Breast epithelium (tissue), 4 donors: ENCODE results near the gene NPTX1. TPM values are rescaled to one million over a fixed set of nuclear protein-coding genes. Genes with fewer than 3 reads are reported as not detected.

ENCODE experiments used
- DNase-seq, 2 donors: peaks; one replicate each; pipeline ENCODE4 v3.0.0-alpha.2; 2019; ENCODE audit warnings: low spot score in 2 of 2
- H3K27ac ChIP-seq, 2 donors: fragments of 200-600 bp; sonication (generic) in 1 of 2; one replicate each; pipeline ENCODE4 v1.5.1; 2016 to 2019; ENCODE audit warnings: mild to moderate bottlenecking in 1 of 2
- H3K27me3 ChIP-seq, 2 donors: fragments of 200-600 bp; sonication (generic) in 1 of 2; one replicate each; pipeline versions ENCODE4 v1.5.1 to v1.6.0; 2017 to 2019; ENCODE audit warnings: control low read depth in 1 of 2, mild to moderate bottlenecking in 1 of 2
- H3K36me3 ChIP-seq: fragments of 200-600 bp; one replicate; pipeline ENCODE4 v1.5.1; 2019
- H3K4me1 ChIP-seq, 2 donors: fragments of 200-600 bp; sonication (generic); one replicate each; pipeline ENCODE4 v1.5.1; 2016 to 2019; ENCODE audit warnings: control low read depth in 1 of 2
- H3K4me3 ChIP-seq, 3 donors: fragments of 200-600 bp; sonication (generic); 1 replicate in 2 of 3; 2 replicates in 1 of 3; pipeline ENCODE4 v1.5.1; 2016 to 2019; ENCODE audit warnings: mild to moderate bottlenecking in 3 of 3, moderate library complexity in 2 of 3
- H3K9me3 ChIP-seq, 2 donors: fragments of 200-600 bp; sonication (generic) in 1 of 2; one replicate each; pipeline ENCODE4 v1.5.1; 2016 to 2019; ENCODE audit warnings: control low read depth in 1 of 2
- POLR2A ChIP-seq: fragments of 450-650 bp; IDR thresholded peaks from one replicate; pipeline ENCODE4 v1.6.1; 2016; ENCODE audit warnings: antibody characterized with exemption, mild to moderate bottlenecking, moderate library complexity
- POLR2AphosphoS5 ChIP-seq, 3 donors: sonication (generic); formaldehyde crosslinking; IDR thresholded peaks; one replicate each; pipeline ENCODE4 v1.6.1; 2017; ENCODE audit warnings: antibody characterized with exemption in 3 of 3
- intact Hi-C: fragments of 100-400 bp; cut with DNase I; formaldehyde crosslinking; loops from one replicate; pipeline ENCODE4 v1.15.1; 2023; ENCODE audit warnings: low total_unique reads
- total RNA-seq, 3 donors: library from RNA; depleted of rRNA; stranded (reverse); fragments of >200 nt; gene quantifications; one replicate each; pipeline ENCODE4 v1.1.0, GENCODE V29; 2016
- TF ChIP-seq, protein P1 (sequence below), 3 donors: fragments of 450-650 bp; IDR thresholded peaks; one replicate each; pipeline ENCODE4 v1.5.1; 2016 to 2017; ENCODE audit warnings: antibody characterized with exemption in 3 of 3, mild to moderate bottlenecking in 3 of 3, moderate library complexity in 3 of 3

Gene NPTX1
- total RNA-seq, 3 donors from 2014 or later, result under 0.01 to 0.32 (median 0.29) TPM

DNA sequence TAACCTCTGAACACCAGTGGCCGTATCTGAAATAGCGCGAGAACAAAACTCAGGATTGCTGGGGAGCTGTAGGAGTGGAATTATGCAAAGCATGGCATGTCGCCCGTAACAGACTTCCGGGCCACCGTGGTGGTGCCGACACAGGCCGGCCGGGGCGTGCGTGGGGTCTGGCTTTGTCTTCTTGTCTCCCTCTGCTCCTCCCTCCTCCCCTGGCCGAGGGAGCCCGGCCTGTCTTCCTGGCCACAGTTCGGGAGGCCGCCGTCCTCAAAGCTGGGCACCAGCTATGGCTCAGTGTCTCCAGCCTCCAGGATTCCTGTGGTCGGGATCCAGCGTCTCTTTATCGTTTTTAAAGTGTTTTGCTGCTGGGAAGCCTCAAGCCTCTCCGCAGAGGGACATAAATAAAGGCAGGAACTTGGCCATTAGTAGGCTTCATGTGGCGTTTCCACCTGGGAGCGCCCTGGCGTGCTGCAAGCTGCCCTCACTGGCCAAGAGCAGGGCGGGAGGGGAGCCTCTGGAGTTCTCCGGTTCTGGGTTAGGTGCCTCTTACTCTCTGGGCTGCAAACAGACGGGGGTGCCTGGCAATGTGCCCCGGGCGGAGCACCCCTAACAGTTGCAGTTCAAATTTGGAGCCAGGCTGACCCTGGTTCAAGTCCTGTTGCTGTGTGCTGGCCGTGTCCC lies 22.0 kb upstream of the NPTX1 start:
- peak in 1 of 2 donors; percentile 55 for DNase-seq
- Histone ChIP-seq H3K36me3 (no peaks in the 10 kb centered on the region), H3K9me3 (no peaks in the 10 kb centered on the region), H3K4me3 (peak overlapping the region in 2 of 3 donors; percentile 35 to 62), H3K27me3 (peaks cover 0 to 3% of the 10 kb centered on the region in 2 donors), H3K27ac (peak overlapping the region; percentile 48 to 69), H3K4me1 (no peaks in the 10 kb centered on the region)
- TF ChIP-seq, protein P1, sequence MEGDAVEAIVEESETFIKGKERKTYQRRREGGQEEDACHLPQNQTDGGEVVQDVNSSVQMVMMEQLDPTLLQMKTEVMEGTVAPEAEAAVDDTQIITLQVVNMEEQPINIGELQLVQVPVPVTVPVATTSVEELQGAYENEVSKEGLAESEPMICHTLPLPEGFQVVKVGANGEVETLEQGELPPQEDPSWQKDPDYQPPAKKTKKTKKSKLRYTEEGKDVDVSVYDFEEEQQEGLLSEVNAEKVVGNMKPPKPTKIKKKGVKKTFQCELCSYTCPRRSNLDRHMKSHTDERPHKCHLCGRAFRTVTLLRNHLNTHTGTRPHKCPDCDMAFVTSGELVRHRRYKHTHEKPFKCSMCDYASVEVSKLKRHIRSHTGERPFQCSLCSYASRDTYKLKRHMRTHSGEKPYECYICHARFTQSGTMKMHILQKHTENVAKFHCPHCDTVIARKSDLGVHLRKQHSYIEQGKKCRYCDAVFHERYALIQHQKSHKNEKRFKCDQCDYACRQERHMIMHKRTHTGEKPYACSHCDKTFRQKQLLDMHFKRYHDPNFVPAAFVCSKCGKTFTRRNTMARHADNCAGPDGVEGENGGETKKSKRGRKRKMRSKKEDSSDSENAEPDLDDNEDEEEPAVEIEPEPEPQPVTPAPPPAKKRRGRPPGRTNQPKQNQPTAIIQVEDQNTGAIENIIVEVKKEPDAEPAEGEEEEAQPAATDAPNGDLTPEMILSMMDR (IDR thresholded peaks at IDR 0.05), result no peak
- TF ChIP-seq POLR2A (no peak), POLR2AphosphoS5 (IDR thresholded peaks at IDR 0.05) (no peak)
- intact Hi-C loops, result loop anchor here (5.0 kb wide), 1 partner anchor 1591 kb away; no protein-coding TSS in a partner anchor

DNA sequence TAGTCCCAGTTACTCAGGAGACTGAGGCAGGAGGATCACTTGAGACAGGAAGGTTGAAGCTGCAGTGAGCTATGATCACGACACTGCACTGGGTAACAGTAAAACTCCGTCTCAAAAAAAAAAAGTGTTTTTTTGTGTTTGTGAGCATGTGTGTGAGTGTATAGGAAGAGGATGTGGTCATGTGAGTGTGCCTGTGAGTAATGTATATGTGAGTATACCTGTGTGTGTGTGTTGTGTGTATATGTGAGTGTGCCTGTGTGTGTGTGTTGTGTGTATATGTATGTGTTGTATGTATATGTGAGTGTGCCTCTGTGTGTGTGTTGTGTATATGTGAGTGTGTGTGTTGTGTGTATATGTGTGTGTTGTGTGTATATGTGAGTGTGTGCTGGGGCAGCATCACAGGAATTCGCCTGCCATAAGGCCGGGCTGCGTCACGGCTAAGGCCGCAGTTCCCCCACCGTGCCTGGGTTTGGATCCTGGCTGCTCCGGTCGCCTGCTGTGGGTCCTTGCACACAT lies 21.4 kb upstream of the NPTX1 start:
- H3K9me3 ChIP-seq, result no peaks in the 10 kb centered on the region
- DNase-seq, result no peak
- intact Hi-C loops, result loop anchor here (5.0 kb wide), 1 partner anchor 1590 kb away; no protein-coding TSS in a partner anchor
- peak overlapping the region in 1 of 2 donors; percentile 69 for H3K27ac ChIP-seq
- peak overlapping the region in 2 of 3 donors; percentile 35 to 62 for H3K4me3 ChIP-seq
- H3K4me1 ChIP-seq, result no peaks in the 10 kb centered on the region
- no peaks in the 10 kb centered on the region for H3K36me3 ChIP-seq
- peaks cover 0 to 3% of the 10 kb centered on the region in 2 donors for H3K27me3 ChIP-seq
- TF ChIP-seq, protein P1 (IDR thresholded peaks at IDR 0.05), result no peak
- TF ChIP-seq POLR2AphosphoS5 (IDR thresholded peaks at IDR 0.05) (no peak), POLR2A (no peak)

DNA sequence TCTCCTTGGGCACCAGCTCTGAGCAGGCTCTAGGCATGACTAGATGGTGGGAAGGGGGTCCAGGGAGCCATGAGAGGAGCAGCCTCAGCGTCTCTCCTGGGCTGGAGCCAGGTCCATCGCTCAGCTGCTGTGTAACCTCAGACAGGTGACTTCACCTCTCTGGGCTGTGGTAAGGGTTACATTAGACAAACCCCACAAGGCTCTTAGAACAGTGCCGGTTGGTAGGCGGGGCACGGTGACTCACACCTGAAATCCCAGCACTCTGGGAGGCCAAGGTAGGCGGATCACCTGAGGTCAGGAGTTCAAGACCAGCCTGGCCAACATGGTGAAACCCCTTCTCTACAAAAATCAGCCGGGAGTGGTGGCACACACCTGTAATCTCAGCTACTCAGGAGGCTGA lies 18.1 kb upstream of the NPTX1 start:
- Histone ChIP-seq H3K27ac (no peak overlapping the region), H3K4me3 (no peak overlapping the region), H3K27me3 (peaks cover 0 to 15% of the 10 kb centered on the region in 2 donors), H3K36me3 (no peaks in the 10 kb centered on the region), H3K9me3 (no peaks in the 10 kb centered on the region), H3K4me1 (no peaks in the 10 kb centered on the region)
- intact Hi-C loops, result no loop called here
- no peak for DNase-seq
- TF ChIP-seq, protein P1 (IDR thresholded peaks at IDR 0.05), result no peak
- TF ChIP-seq POLR2AphosphoS5 (IDR thresholded peaks at IDR 0.05) (no peak), POLR2A (no peak)

DNA sequence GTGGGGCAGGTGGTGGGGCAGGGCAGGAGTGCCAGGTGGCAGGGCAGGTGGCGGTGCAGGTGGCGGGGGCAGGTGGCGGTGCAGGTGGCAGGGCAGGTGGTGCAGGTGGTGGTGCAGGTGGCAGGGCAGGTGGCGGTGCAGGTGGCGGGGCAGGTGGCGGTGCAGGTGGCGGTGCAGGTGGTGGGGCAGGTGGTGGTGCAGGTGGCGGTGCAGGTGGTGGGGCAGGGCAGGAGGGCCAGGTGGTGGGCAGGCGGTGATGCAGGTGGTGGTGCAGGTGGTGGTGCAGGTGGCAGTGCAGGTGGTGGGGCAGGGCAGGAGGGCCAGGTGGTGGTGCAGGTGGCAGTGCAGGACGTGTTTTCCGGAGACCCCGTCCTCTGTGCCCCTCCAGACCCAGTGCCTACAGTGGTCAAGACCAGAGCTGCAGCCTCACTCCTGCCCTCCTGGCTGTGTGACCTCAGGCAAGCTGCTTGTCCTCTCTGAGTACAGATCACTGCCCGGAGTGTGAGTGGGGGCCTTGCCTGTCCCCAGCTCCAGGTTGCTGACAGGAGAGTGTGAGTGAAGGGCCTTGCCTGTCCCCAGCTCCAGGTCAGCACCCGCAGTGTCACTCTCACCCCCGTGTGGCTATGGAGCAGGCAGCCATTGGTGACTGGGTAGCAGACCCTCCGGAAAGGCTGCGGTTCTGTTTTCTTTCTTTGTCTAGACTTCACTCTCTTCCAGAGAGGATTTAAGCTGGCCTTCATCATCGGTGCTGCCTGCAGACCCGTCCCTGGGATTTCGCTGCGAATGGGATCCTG lies 16.1 kb upstream of the NPTX1 start:
- no peaks in the 10 kb centered on the region for H3K9me3 ChIP-seq
- no peak for DNase-seq
- H3K4me1 ChIP-seq, result no peaks in the 10 kb centered on the region
- no peaks in the 10 kb centered on the region for H3K36me3 ChIP-seq
- TF ChIP-seq, protein P1 (IDR thresholded peaks at IDR 0.05), result no peak
- TF ChIP-seq POLR2AphosphoS5 (IDR thresholded peaks at IDR 0.05) (no peak), POLR2A (no peak)
- intact Hi-C loops, result no loop called here
- peaks cover 0 to 17% of the 10 kb centered on the region in 2 donors for H3K27me3 ChIP-seq
- H3K4me3 ChIP-seq, result no peak overlapping the region
- H3K27ac ChIP-seq, result no peak overlapping the region
